Measurements from ENCODE around the gene SNTN.
A peak's percentile ranks its signal among the peaks of the same experiment; 100 is the strongest.

Gene SNTN

GRCh38 chr3:63654211-63654610 is 1.7 kb downstream of the SNTN start:
- no peak overlapping the region for H3K4me3 ChIP-seq (replicated peaks; ENCODE audit: low read depth, low read length)
- no peak for TF ChIP-seq CTCF (IDR thresholded peaks at IDR 0.05; ENCODE audit: low read length, missing control alignments)
- peak; percentile 7 for DNase-seq (ENCODE audit: low read depth)

GRCh38 chr3:63654931-63655330 is 2.5 kb downstream of the SNTN start:
- no peak for TF ChIP-seq CTCF (IDR thresholded peaks at IDR 0.05; ENCODE audit: low read length, missing control alignments)
- no peak for DNase-seq (ENCODE audit: low read depth)
- H3K4me3 ChIP-seq (replicated peaks; ENCODE audit: low read depth, low read length) = no peak overlapping the region

GRCh38 chr3:63655519-63655918 is 3.0 kb downstream of the SNTN start:
- no peak for TF ChIP-seq CTCF (IDR thresholded peaks at IDR 0.05; ENCODE audit: low read length, missing control alignments)
- H3K4me3 ChIP-seq (replicated peaks; ENCODE audit: low read depth, low read length) = no peak overlapping the region
- DNase-seq (ENCODE audit: low read depth) = peak; percentile 69

GRCh38 chr3:63656786-63657185 is 4.3 kb downstream of the SNTN start:
- no peak overlapping the region for H3K4me3 ChIP-seq (replicated peaks; ENCODE audit: low read depth, low read length)
- peak; percentile 47 for DNase-seq (ENCODE audit: low read depth)
- TF ChIP-seq CTCF (IDR thresholded peaks at IDR 0.05; ENCODE audit: low read length, missing control alignments) = no peak

GRCh38 chr3:63661242-63661641 is 8.8 kb downstream of the SNTN start:
- no peak overlapping the region for H3K4me3 ChIP-seq (replicated peaks; ENCODE audit: low read depth, low read length)
- peak; percentile 25 for TF ChIP-seq CTCF (IDR thresholded peaks at IDR 0.05; ENCODE audit: low read length, missing control alignments)
- DNase-seq (ENCODE audit: low read depth) = peak; percentile 8

- TF ChIP-seq CTCF (IDR thresholded peaks at IDR 0.05; ENCODE audit: low read length, missing control alignments) = no peak
- no peak for DNase-seq (ENCODE audit: low read depth)
Measured at GRCh38 chr3:63662011-63662410, 9.5 kb downstream of the SNTN start.

GRCh38 chr3:63662500-63662899 is 10.0 kb downstream of the SNTN start:
- no peak for DNase-seq (ENCODE audit: low read depth)
- no peak for TF ChIP-seq CTCF (IDR thresholded peaks at IDR 0.05; ENCODE audit: low read length, missing control alignments)
- no peak overlapping the region for H3K4me3 ChIP-seq (replicated peaks; ENCODE audit: low read depth, low read length)

More at GRCh38 chr3:63662011-63662410, 9.5 kb downstream of the SNTN start:
- H3K4me3 ChIP-seq (replicated peaks; ENCODE audit: low read depth, low read length) = no peak overlapping the region

Data from fibroblast of pulmonary artery (primary cell).